Right atrium auricular region (tissue), 2 donors: ENCODE measurements around the gene PIK3R6. TPM values are rescaled to one million over a fixed set of nuclear protein-coding genes. Genes with fewer than 3 reads are reported as not detected.

ENCODE experiments used
- DNase-seq: peaks from one replicate; pipeline ENCODE4 v3.0.0-alpha.2; 2019; ENCODE audit warnings: low spot score
- H3K27ac ChIP-seq, 2 donors: fragments of 200-600 bp; sonication (generic); 1 replicate in 1 of 2; 2 replicates in 1 of 2; pipeline ENCODE4 v1.5.1; 2016 to 2019
- H3K27me3 ChIP-seq, 2 donors: fragments of 200-600 bp; sonication (generic); one replicate each; pipeline versions ENCODE4 v1.5.1 to v1.6.0; 2017 to 2019
- H3K36me3 ChIP-seq: fragments of 200-600 bp; sonication (generic); one replicate; pipeline ENCODE4 v1.5.1; 2016
- H3K4me1 ChIP-seq, 2 donors: fragments of 200-600 bp; sonication (generic); one replicate each; pipeline versions ENCODE4 v1.5.1 to v1.6.0; 2017 to 2019
- H3K4me3 ChIP-seq, 2 donors: fragments of 200-600 bp; sonication (generic); 1 replicate in 1 of 2; 2 replicates in 1 of 2; pipeline ENCODE4 v1.5.1; 2017 to 2019; ENCODE audit warnings: mild to moderate bottlenecking in 1 of 2, moderate library complexity in 1 of 2
- H3K9me3 ChIP-seq, 2 donors: fragments of 200-600 bp; sonication (generic); one replicate each; pipeline ENCODE4 v1.5.1; 2019
- total RNA-seq, 2 donors: library from RNA; depleted of rRNA; stranded (reverse); fragments of >200 nt; gene quantifications; one replicate each; pipeline ENCODE4 v1.1.0, GENCODE V29; 2016
- TF ChIP-seq, protein P1 (sequence below), 2 donors: fragments of 200-600 bp; sonication (generic); IDR thresholded peaks; one replicate each; pipeline ENCODE4 v1.5.1; 2019; ENCODE audit warnings: antibody characterized with exemption in 2 of 2

PIK3R6 gene
- total RNA-seq, 2 donors from 2014 or later = 0.51 TPM; not detected in 1

DNA sequence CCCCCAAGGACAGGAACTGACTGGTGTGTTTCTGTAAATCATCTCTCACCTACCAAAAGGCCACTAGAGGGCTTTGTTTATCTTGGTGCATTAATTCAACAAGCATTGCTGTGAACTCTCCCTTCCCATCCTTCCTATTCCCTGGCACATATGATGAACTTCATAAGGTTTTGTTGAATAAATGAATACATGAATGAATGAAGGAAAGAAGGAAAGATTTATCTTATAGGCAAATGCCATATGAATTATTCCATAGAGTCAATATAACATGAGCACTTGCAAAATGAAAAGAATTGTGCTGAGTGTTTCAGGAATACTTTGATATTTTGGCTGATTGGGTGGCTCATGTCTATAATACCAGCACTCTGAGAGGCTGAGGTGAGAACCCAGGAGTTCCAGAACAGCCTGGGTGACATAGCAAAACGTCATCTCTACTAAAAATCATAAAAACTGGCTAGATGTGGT, 113.5 kb downstream of the PIK3R6 start:
- Histone ChIP-seq H3K27me3 (no peaks in the 10 kb centered on the region), H3K27ac (no peak overlapping the region), H3K36me3 (no peaks in the 10 kb centered on the region), H3K4me1 (no peaks in the 10 kb centered on the region), H3K9me3 (no peaks in the 10 kb centered on the region), H3K4me3 (no peak overlapping the region)
- no peak for DNase-seq
- TF ChIP-seq, protein P1, sequence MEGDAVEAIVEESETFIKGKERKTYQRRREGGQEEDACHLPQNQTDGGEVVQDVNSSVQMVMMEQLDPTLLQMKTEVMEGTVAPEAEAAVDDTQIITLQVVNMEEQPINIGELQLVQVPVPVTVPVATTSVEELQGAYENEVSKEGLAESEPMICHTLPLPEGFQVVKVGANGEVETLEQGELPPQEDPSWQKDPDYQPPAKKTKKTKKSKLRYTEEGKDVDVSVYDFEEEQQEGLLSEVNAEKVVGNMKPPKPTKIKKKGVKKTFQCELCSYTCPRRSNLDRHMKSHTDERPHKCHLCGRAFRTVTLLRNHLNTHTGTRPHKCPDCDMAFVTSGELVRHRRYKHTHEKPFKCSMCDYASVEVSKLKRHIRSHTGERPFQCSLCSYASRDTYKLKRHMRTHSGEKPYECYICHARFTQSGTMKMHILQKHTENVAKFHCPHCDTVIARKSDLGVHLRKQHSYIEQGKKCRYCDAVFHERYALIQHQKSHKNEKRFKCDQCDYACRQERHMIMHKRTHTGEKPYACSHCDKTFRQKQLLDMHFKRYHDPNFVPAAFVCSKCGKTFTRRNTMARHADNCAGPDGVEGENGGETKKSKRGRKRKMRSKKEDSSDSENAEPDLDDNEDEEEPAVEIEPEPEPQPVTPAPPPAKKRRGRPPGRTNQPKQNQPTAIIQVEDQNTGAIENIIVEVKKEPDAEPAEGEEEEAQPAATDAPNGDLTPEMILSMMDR (IDR thresholded peaks at IDR 0.05) = peak in 1 of 2 donors; percentile 33

DNA sequence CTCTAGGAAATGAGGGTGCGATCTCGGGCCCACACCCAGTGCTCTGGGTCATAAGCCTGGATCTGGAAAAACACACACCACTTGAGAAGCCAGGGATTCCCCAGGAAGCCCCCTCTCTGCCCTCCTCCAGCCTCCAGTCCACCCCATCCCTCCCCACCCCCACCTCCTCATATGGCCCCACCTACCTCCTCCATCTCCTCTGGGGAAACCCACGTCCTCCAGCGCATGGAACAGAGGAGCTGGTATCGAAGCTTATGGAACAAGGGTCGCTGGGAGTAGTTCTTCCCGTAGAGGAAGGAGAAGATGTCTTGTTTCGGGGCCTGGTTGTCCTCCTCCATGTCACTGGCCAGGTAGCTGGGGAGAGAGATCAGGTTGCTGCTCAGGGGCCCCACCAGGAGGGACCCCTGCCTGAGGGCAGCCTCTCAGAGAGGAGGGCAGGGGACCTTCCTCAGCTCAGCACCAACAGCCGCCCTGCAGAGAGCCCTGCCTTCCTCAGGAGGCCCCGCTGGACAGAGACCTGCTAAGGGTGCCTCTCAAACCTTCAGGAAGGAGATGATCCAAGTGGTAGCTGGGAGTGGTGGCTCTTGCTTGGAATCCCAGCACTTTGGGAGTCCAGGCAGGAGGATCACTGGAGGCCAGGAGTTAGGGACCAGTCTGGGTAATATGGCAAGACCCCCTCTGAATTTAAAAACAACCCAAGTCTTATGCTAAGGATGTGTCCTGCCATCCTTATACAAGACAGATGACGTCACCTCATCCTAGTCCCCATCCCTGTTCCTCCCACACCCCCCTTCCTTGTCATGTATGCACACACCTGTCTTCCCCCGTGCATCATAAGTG, 114.1 kb downstream of the PIK3R6 start:
- no peaks in the 10 kb centered on the region for H3K27me3 ChIP-seq
- no peak overlapping the region for H3K4me3 ChIP-seq
- TF ChIP-seq, protein P1 (IDR thresholded peaks at IDR 0.05) = no peak
- H3K4me1 ChIP-seq = no peaks in the 10 kb centered on the region
- H3K36me3 ChIP-seq = no peaks in the 10 kb centered on the region
- no peaks in the 10 kb centered on the region for H3K9me3 ChIP-seq
- peak; percentile 32 for DNase-seq
- no peak overlapping the region for H3K27ac ChIP-seq

Other genes with a start within 250 kb of the PIK3R6 start
- gene MYH10, start 236.9 kb downstream of the PIK3R6 start, total RNA-seq = 10 to 100 TPM; 48.9 to 49.1 TPM
- not detected for gene CCDC42, start 122.8 kb downstream of the PIK3R6 start, total RNA-seq
- gene SPDYE4, start 109.1 kb downstream of the PIK3R6 start, total RNA-seq = not detected
- gene MFSD6L, start 68.3 kb downstream of the PIK3R6 start, total RNA-seq = under 1 TPM in 1 of 2 donors, not detected in 1; 0.12 TPM
- 1 to 10 TPM; 5.0 to 7.5 TPM for gene PIK3R5, start 98.0 kb upstream of the PIK3R6 start, total RNA-seq
- gene NTN1, start 153.8 kb upstream of the PIK3R6 start, total RNA-seq = 100 to 1,000 TPM; 142 to 163 TPM